ENCODE measurements around the gene NDOR1.

NDOR1 gene

GRCh38 chr9:137201205-137201868 lies 4.2 kb upstream of the NDOR1 start:
- Histone ChIP-seq H3K9ac (peak overlapping the region; percentile 76 to 97 (median 85)), H3K27me3 (no peaks in the 10 kb centered on the region), H3K27ac (peak overlapping the region; percentile 52 to 92 (median 76); a peak in 21 of 22 replicates), H3K9me3 (replicated peaks in 1 of 11) (no peaks in the 10 kb centered on the region), H4K20me1 (peaks cover 14 to 81% (median 45%) of the 10 kb centered on the region in 11 experiments; a peak in 21 of 22 replicates), H3K4me2 (peak overlapping the region; percentile 89 to 100 (median 99)), H3K4me1 (peaks cover 69 to 80% (median 77%) of the 10 kb centered on the region in 10 experiments), H3K36me3 (0 out of 22 replicates have a peak, but pooled peaks cover 0 to 8% (median 0%) of the 10 kb centered on the region in 11 experiments), H3K4me3 (peak overlapping the region; percentile 79 to 89 (median 86))
- TF ChIP-seq Cebpa-rat (IDR thresholded peaks at IDR 0.05) = no peak

DNA sequence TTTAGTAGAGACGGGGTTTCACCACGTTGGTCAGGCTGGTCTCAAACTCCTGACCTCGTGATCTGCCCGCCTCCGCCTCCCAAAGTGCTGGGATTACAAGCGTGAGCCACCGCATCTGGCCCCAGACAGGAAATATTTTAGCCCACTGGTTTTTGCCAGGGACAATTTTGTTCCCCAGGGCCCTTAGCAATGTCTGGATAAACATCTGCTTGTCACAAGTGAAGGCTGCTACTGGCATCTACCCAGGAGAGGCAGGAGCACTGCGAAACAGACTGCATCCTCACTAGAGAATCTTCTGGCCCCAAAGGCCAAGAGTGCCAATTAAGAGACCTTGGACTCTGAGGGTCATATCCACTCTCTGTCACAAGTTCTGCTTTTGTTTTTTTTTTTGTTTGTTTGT lies 2.5 kb upstream of the NDOR1 start:
- peak overlapping the region in 9 of 10 experiments; percentile 4 to 100 (median 40); a peak in 9 of 20 replicates for H3K4me3 ChIP-seq
- peak overlapping the region; percentile 84 to 97 (median 92); a peak in 18 of 22 replicates for H3K9ac ChIP-seq
- peaks cover 0 to 15% (median 8%) of the 10 kb centered on the region in 11 experiments; a peak in 6 of 22 replicates for H3K36me3 ChIP-seq
- peak overlapping the region; percentile 89 to 100 (median 99) for H3K4me2 ChIP-seq
- peaks cover 72 to 78% (median 75%) of the 10 kb centered on the region in 10 experiments for H3K4me1 ChIP-seq
- no peak for TF ChIP-seq Cebpa-rat (IDR thresholded peaks at IDR 0.05)
- no peaks in the 10 kb centered on the region for H3K9me3 ChIP-seq (replicated peaks in 1 of 11)
- H4K20me1 ChIP-seq = peaks cover 8 to 71% (median 29%) of the 10 kb centered on the region in 11 experiments; a peak in 21 of 22 replicates
- peak overlapping the region in 10 of 11 experiments; percentile 14 to 92 (median 40); a peak in 18 of 22 replicates for H3K27ac ChIP-seq
- no peaks in the 10 kb centered on the region for H3K27me3 ChIP-seq

DNA sequence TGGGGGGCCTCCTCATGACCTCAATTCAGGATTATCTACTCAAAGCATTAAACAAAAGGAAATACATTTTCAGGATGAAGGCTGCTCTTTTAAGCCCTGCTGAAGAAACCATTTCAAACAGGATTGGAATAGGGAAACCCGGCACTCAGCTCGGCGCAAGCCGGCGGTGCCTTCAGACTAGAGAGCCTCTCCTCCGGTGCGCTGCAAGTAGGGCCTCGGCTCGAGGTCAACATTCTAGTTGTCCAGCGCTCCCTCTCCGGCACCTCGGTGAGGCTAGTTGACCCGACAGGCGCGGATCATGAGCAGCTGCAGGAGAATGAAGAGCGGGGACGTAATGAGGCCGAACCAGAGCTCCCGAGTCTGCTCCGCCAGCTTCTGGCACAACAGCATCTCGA lies 772 bp upstream of the NDOR1 start:
- Histone ChIP-seq H3K9me3 (replicated peaks in 1 of 11) (no peaks in the 10 kb centered on the region), H3K4me1 (peaks cover 54 to 66% (median 59%) of the 10 kb centered on the region in 10 experiments), H3K4me3 (peak overlapping the region; percentile 77 to 100 (median 92)), H3K36me3 (peaks cover 5 to 28% (median 19%) of the 10 kb centered on the region in 11 experiments; a peak in 14 of 22 replicates), H3K27me3 (no peaks in the 10 kb centered on the region), H4K20me1 (peaks cover 0 to 53% (median 21%) of the 10 kb centered on the region in 11 experiments; a peak in 12 of 22 replicates), H3K4me2 (peak overlapping the region; percentile 89 to 100 (median 99)), H3K9ac (peak overlapping the region; percentile 84 to 97 (median 92)), H3K27ac (peak overlapping the region in 10 of 11 experiments; percentile 76 to 92 (median 87); a peak in 20 of 22 replicates)
- no peak for TF ChIP-seq Cebpa-rat (IDR thresholded peaks at IDR 0.05)

- H3K9ac ChIP-seq = peak overlapping the region; percentile 84 to 97 (median 92); a peak in 21 of 22 replicates
- peaks cover 10 to 46% (median 27%) of the 10 kb centered on the region in 11 experiments; a peak in 16 of 22 replicates for H3K36me3 ChIP-seq
These were observed 1.1 kb downstream of the NDOR1 start for GRCh38 chr9:137206602-137207001.

GRCh38 chr9:137211532-137211931 lies 6.0 kb downstream of the NDOR1 start:
- peaks cover 38 to 96% (median 60%) of the 10 kb centered on the region in 11 experiments; a peak in 21 of 22 replicates for H3K36me3 ChIP-seq
- no peaks in the 10 kb centered on the region for H3K27me3 ChIP-seq
- H3K9ac ChIP-seq = peak overlapping the region in 2 of 11 experiments; percentile 13 to 30; a peak in 3 of 22 replicates
- H3K9me3 ChIP-seq (replicated peaks in 1 of 11) = no peaks in the 10 kb centered on the region
- no peak overlapping the region for H3K4me2 ChIP-seq
- H4K20me1 ChIP-seq = peaks cover 0 to 69% (median 13%) of the 10 kb centered on the region in 11 experiments; a peak in 10 of 22 replicates
- H3K4me1 ChIP-seq = peaks cover 20 to 32% (median 23%) of the 10 kb centered on the region in 10 experiments
- no peak overlapping the region for H3K4me3 ChIP-seq
- H3K27ac ChIP-seq = no peak overlapping the region
- TF ChIP-seq Cebpa-rat (IDR thresholded peaks at IDR 0.05) = no peak

More at GRCh38 chr9:137206602-137207001, 1.1 kb downstream of the NDOR1 start:
- Histone ChIP-seq H3K4me2 (peak overlapping the region; percentile 89 to 100 (median 99)), H3K9me3 (replicated peaks in 1 of 11) (no peaks in the 10 kb centered on the region), H3K27ac (peak overlapping the region in 8 of 11 experiments; percentile 76 to 92 (median 90); a peak in 11 of 22 replicates), H3K27me3 (no peaks in the 10 kb centered on the region), H3K4me1 (peaks cover 48 to 67% (median 57%) of the 10 kb centered on the region in 10 experiments), H4K20me1 (peaks cover 0 to 48% (median 19%) of the 10 kb centered on the region in 11 experiments; a peak in 12 of 22 replicates), H3K4me3 (peak overlapping the region; percentile 77 to 100 (median 92))
- no peak for TF ChIP-seq Cebpa-rat (IDR thresholded peaks at IDR 0.05)

DNA sequence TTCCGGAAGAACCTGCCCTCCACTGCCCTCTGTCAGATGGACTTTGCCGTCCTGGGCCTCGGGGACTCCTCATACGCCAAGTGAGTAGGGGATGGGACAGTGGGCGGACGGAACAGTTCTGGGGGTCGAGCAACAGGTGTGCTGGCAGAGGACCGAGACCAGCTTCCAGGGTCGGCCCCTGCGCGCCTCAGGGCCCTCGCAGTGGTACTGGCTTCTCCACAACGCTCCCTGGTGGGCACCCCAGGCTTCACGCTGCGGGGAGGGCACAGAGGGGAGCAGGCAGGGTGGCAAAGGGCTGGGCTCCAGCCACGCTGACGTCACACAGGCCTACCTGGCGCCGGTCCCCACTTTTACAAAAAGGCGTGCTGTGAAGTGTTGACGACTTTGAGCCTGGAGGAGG lies 7.0 kb downstream of the NDOR1 start:
- Histone ChIP-seq H3K9ac (peak overlapping the region in 2 of 11 experiments; percentile 30 to 50; a peak in 2 of 22 replicates), H3K4me1 (peaks cover 20 to 32% (median 23%) of the 10 kb centered on the region in 10 experiments), H3K4me2 (no peak overlapping the region), H3K4me3 (no peak overlapping the region), H3K9me3 (replicated peaks in 1 of 11) (no peaks in the 10 kb centered on the region), H3K27ac (no peak overlapping the region), H4K20me1 (peaks cover 0 to 79% (median 15%) of the 10 kb centered on the region in 11 experiments; a peak in 13 of 22 replicates), H3K27me3 (no peaks in the 10 kb centered on the region), H3K36me3 (peaks cover 32 to 92% (median 56%) of the 10 kb centered on the region in 11 experiments; a peak in 21 of 22 replicates)
- no peak for TF ChIP-seq Cebpa-rat (IDR thresholded peaks at IDR 0.05)

DNA sequence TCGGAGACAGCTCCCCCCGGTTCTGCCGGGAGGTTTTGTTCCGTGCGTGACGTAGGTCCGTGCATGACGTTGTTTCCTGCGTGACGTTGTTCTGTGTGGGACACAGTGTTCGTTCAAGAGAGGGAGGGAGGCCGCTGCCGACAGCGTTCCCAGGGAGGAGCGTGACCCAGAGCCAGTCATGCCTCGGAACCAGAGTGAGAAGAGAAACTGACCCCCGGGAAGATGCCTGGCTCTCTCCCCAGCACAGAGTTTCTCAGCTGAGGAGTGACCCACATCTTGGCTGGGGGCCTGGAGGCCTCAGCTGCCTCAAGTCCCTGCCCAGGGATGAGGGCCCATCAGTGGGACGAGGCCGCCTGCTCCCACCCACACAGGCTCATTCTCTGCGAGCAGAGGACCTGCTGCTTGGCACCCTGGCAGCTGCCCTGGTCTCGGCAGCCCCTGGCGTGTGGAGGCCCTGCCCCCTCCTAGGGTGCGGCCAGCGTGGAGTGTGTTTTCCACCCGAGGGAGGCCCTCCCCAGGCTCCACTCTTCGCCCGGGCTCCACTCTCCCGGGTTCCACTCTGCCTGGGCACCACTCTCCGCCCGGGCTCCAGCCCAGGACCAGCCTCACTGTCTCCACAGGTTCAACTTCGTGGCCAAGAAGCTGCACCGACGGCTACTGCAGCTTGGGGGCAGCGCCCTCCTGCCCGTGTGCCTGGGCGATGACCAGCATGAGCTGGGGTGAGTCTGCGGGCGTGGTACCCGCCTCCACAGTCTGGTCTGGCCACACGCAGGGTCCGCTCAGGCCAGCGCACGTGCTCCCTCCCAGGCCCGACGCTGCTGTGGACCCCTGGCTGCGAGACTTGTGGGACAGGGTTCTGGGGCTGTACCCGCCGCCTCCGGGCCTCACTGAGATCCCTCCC lies 7.9 kb downstream of the NDOR1 start:
- Histone ChIP-seq H3K27ac (no peak overlapping the region), H3K9ac (0 out of 22 replicates have a peak overlapping the region, but pooled peaks of 1 of the 11 experiments have one; percentile 8), H3K4me3 (no peak overlapping the region), H3K4me2 (no peak overlapping the region), H4K20me1 (peaks cover 0 to 88% (median 15%) of the 10 kb centered on the region in 11 experiments; a peak in 13 of 22 replicates), H3K4me1 (peaks cover 26 to 40% (median 31%) of the 10 kb centered on the region in 10 experiments), H3K27me3 (no peaks in the 10 kb centered on the region), H3K36me3 (peaks cover 28 to 95% (median 54%) of the 10 kb centered on the region in 11 experiments; a peak in 21 of 22 replicates), H3K9me3 (replicated peaks in 1 of 11) (no peaks in the 10 kb centered on the region)
- no peak for TF ChIP-seq Cebpa-rat (IDR thresholded peaks at IDR 0.05)

DNA sequence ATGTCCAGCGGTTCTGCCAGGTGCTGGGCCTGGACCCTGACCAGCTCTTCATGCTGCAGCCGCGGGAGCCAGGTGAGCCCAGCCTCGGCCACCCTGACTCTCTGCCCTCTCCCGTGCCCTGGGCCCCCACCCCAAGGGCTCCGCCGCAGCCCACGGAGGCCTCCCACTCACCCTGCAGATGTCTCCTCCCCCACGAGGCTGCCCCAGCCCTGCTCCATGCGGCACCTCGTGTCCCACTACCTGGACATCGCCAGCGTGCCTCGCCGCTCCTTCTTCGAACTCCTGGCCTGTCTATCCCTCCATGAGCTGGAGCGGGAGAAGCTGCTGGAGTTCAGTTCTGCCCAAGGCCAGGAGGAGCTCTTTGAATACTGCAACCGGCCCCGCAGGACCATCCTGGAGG lies 9.1 kb downstream of the NDOR1 start:
- H3K36me3 ChIP-seq = peaks cover 21 to 90% (median 46%) of the 10 kb centered on the region in 11 experiments; a peak in 21 of 22 replicates
- H3K27ac ChIP-seq = no peak overlapping the region
- TF ChIP-seq Cebpa-rat (IDR thresholded peaks at IDR 0.05) = no peak

More for the DNA sequence above, 9.1 kb downstream of the NDOR1 start:
- Histone ChIP-seq H3K4me3 (no peak overlapping the region), H3K27me3 (no peaks in the 10 kb centered on the region), H3K9me3 (replicated peaks in 1 of 11) (no peaks in the 10 kb centered on the region), H3K4me2 (no peak overlapping the region), H3K4me1 (peaks cover 25 to 43% (median 37%) of the 10 kb centered on the region in 10 experiments), H3K9ac (no peak overlapping the region), H4K20me1 (peaks cover 0 to 88% (median 15%) of the 10 kb centered on the region in 11 experiments; a peak in 13 of 22 replicates)
